Endothelial cell of umbilical vein (primary cell): ENCODE results near the gene NGFR. TPM values are rescaled to one million over a fixed set of nuclear protein-coding genes. Genes with fewer than 3 reads are reported as not detected.

Experiments
- BruUV-seq: library from RNA; stranded (reverse); fragments of 400-500 nt; replicated peaks from 2 replicates; lab custom pipeline; 2021; lab: Mats Ljungman, UMichigan
- CTCF ChIA-PET: fragments of 300-600, 350-600 bp; sonication (Branson Sonifier 250); formaldehyde crosslinking; loops from one replicate; lab custom pipeline; 2021; ENCODE audit warnings: antibody characterized with exemption, inconsistent platforms; lab: Charles Lee
- POLR2A ChIA-PET: fragments of 300-600, 350-600 bp; sonication (Branson Sonifier 250); formaldehyde crosslinking; loops from one replicate; lab custom pipeline; 2021; ENCODE audit warnings: antibody characterized with exemption, inconsistent platforms; lab: Charles Lee
- DNase-seq: peaks from one replicate; pipeline ENCODE4 v3.0.0-alpha.2; 2011; ENCODE audit warnings: low read depth, low spot score
- FAIRE-seq: peaks from 2 replicates; lab custom pipeline; 2011; peaks lifted over from hg19 to GRCh38; lab: Jason Lieb, UNC
- H2AFZ ChIP-seq: 2 replicates; pipeline ENCODE4 v1.6.0; 2012; ENCODE audit warnings: low read depth, low read length, control low read depth, inconsistent platforms
- H3K27ac ChIP-seq: 2 replicates; pipeline ENCODE4 v1.5.1; 2011; ENCODE audit warnings: low read depth, mild to moderate bottlenecking, control low read depth, low read length, moderate library complexity; ENCODE audit not compliant: insufficient read depth
- H3K27me3 ChIP-seq, 2 experiments: 2 replicates each; pipeline versions ENCODE4 v1.6.0 to v1.6.1; 2011; ENCODE audit warnings: low read length in 2 of 2, mixed read lengths in 1 of 2; ENCODE audit not compliant: control insufficient read depth in 2 of 2, insufficient read depth in 2 of 2
- H3K36me3 ChIP-seq, 2 experiments: 2 replicates in 1 of 2; 3 replicates in 1 of 2; pipeline ENCODE4 v1.5.1; 2011; ENCODE audit warnings: low read length in 2 of 2, mild to moderate bottlenecking in 1 of 2, moderate library complexity in 1 of 2; ENCODE audit not compliant: control insufficient read depth in 2 of 2, insufficient read depth in 2 of 2; ENCODE audit errors: extremely low read depth in 1 of 2
- H3K4me1 ChIP-seq: 3 replicates; pipeline ENCODE4 v1.5.1; 2011; ENCODE audit warnings: mild to moderate bottlenecking, low read length; ENCODE audit not compliant: control insufficient read depth, insufficient read depth; ENCODE audit errors: extremely low read depth
- H3K4me2 ChIP-seq: 2 replicates; pipeline ENCODE4 v1.6.1; 2011; ENCODE audit warnings: low read length, control low read depth, mixed read lengths; ENCODE audit not compliant: insufficient read depth
- H3K4me3 ChIP-seq, 3 experiments: fragments of 200-600 bp in 1 of 3; sonication (generic), shearing (Covaris generic) in 1 of 3; replicated peaks in 1 of 3; 2 replicates each; pipeline ENCODE4 v1.5.1; 2011 to 2016; ENCODE audit warnings: control low read depth in 3 of 3, low read length in 3 of 3, mild to moderate bottlenecking in 2 of 3, inconsistent platforms in 1 of 3, low read depth in 1 of 3, moderate library complexity in 1 of 3; ENCODE audit not compliant: insufficient read depth in 1 of 3
- H3K79me2 ChIP-seq: 2 replicates; pipeline ENCODE4 v1.6.0; 2012; ENCODE audit warnings: low read length, inconsistent platforms; ENCODE audit not compliant: control insufficient read depth, insufficient read depth
- H3K9ac ChIP-seq: replicated peaks from 2 replicates; pipeline ENCODE3; 2011; ENCODE audit warnings: low read length, control low read depth; ENCODE audit not compliant: insufficient read depth; ENCODE audit errors: extremely low read depth
- H3K9me1 ChIP-seq: replicated peaks from 3 replicates; pipeline ENCODE4 v1.6.0; 2011; ENCODE audit warnings: mild to moderate bottlenecking, low read length; ENCODE audit not compliant: control insufficient read depth, insufficient read depth; ENCODE audit errors: extremely low read depth
- H3K9me3 ChIP-seq: replicated peaks from 2 replicates; pipeline ENCODE4 v1.5.1; 2012; ENCODE audit warnings: low read length, inconsistent platforms; ENCODE audit not compliant: control insufficient read depth, insufficient read depth
- H4K20me1 ChIP-seq: replicated peaks from 2 replicates; pipeline ENCODE3; 2011; ENCODE audit warnings: mild to moderate bottlenecking, low read length; ENCODE audit not compliant: control insufficient read depth, insufficient read depth; ENCODE audit errors: extremely low read depth
- EZH2 ChIP-seq: IDR thresholded peaks from 2 replicates; pipeline ENCODE4 v1.6.1; 2012; ENCODE audit warnings: borderline replicate concordance, low read depth, mild to moderate bottlenecking, moderate library complexity, low read length, inconsistent platforms; ENCODE audit not compliant: severe bottlenecking
- FOS ChIP-seq: IDR thresholded peaks from 2 replicates; pipeline ENCODE4 v1.6.1; 2011; ENCODE audit warnings: mild to moderate bottlenecking, low read length, moderate library complexity, borderline replicate concordance; ENCODE audit not compliant: insufficient read depth
- GATA2 ChIP-seq: IDR thresholded peaks from 2 replicates; pipeline ENCODE4 v1.7.0; 2011; ENCODE audit warnings: low read depth, mild to moderate bottlenecking, moderate library complexity, mixed read lengths, low read length; ENCODE audit not compliant: insufficient read length, insufficient read depth
- JUN ChIP-seq: IDR thresholded peaks from 2 replicates; pipeline ENCODE4 v1.6.1; 2011; ENCODE audit warnings: borderline replicate concordance, low read depth; ENCODE audit not compliant: insufficient read length, insufficient read depth
- MYC ChIP-seq: IDR thresholded peaks from one replicate; pipeline ENCODE4 v1.6.1; 2011; ENCODE audit warnings: mild to moderate bottlenecking, low read depth, low read length
- POLR2A ChIP-seq: IDR thresholded peaks from 2 replicates; pipeline ENCODE4 v1.6.1; 2012; ENCODE audit warnings: low read depth, mild to moderate bottlenecking, control low read depth, low read length
- POLR2AphosphoS5 ChIP-seq: IDR thresholded peaks from 2 replicates; pipeline ENCODE4 v1.6.1; 2012; ENCODE audit warnings: low read depth, mild to moderate bottlenecking, control low read depth, low read length, moderate library complexity; ENCODE audit not compliant: insufficient read depth
- dilution Hi-C: fragments of 300-500 bp; cut with MboI; formaldehyde crosslinking; loops from one replicate; pipeline ENCODE4 v1.15.0; 2019; ENCODE audit warnings: low sequenced_read_pairs; ENCODE audit not compliant: extremely low pct_ligation_motif_present
- intact Hi-C: fragments of 100-400 bp; cut with micrococcal nuclease; formaldehyde crosslinking; loops from one replicate; pipeline ENCODE4 v1.10.0; 2022
- polyA plus RNA-seq, 4 experiments: library from polyadenylated mRNA; depleted of rRNA in 3 of 4; stranded (reverse) in 3 of 4; unstranded in 1 of 4; fragments of >200 nt; gene quantifications; 2 replicates each; pipeline versions ENCODE4 v1.2.1 to v1.2.3, GENCODE V29; 2011 to 2012; ENCODE audit warnings: missing spikeins in 1 of 4
- total RNA-seq: library from RNA; stranded (reverse); gene quantifications from 2 replicates; pipeline ENCODE4 v1.2.3, GENCODE V29; 2021
- TF ChIP-seq, protein P1 (sequence below): IDR thresholded peaks from 2 replicates; pipeline ENCODE4 v1.6.1; 2011; ENCODE audit not compliant: insufficient read depth, insufficient read length
- TF ChIP-seq, protein P2 (sequence below), 2 donors: IDR thresholded peaks; 1 replicate in 1 of 2; 2 replicates in 1 of 2; pipeline ENCODE4 v1.5.1; 2011; ENCODE audit warnings: low read length in 2 of 2, mild to moderate bottlenecking in 2 of 2, moderate library complexity in 2 of 2, control low read depth in 1 of 2, inconsistent platforms in 1 of 2, low read depth in 1 of 2; ENCODE audit not compliant: insufficient read depth in 1 of 2; ENCODE audit errors: extremely low read depth in 1 of 2

The NGFR gene
- total and polyA plus RNA-seq, 2 donors (not counting 3 experiments of a cell fraction or from before 2014, with no cell fraction given): not detected

DNA sequence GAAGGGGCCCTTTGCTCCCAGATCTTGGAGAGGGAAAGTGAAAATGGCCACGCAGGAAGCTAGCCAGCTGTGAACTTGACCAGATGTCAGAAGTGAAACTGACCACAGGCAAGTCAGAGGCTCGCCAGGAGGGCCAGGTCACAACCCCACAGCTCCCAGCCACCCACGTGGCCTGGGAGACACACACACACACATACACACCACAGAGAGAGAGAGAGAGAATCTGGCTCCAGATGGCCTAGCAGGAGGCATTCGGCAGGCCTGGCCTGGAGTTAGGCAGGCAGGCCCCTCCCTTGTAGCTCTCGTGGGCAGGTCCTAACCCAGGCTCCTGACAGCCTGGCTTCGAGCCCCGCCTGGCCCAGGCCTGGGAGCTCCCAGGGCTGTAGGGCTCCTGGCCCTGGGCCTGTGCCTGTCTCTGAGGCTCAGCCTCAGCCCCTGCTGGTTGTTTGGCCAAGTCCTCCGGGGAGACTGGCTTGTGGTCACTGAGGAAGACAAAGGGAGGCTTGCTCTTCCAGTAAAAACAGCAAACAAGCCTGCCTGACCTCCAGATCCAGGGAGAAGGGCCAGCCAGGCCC is 20.2 kb downstream of the NGFR start:
- Histone ChIP-seq H2AFZ (peak overlapping the region; percentile 47), H3K4me1 (no peaks in the 10 kb centered on the region), H3K9me3 (no peaks in the 10 kb centered on the region), H4K20me1 (no peaks in the 10 kb centered on the region), H3K27ac (no peak overlapping the region), H3K4me3 (no peak overlapping the region), H3K4me2 (no peak overlapping the region), H3K79me2 (no peaks in the 10 kb centered on the region), H3K9ac (no peak overlapping the region), H3K36me3 (no peaks in the 10 kb centered on the region), H3K27me3 (peaks cover 0 to 3% of the 10 kb centered on the region in 2 experiments), H3K9me1 (no peaks in the 10 kb centered on the region)
- no TSS peak for BruUV-seq
- FAIRE-seq (no peak), DNase-seq (no peak)
- TF ChIP-seq GATA2 (no peak), EZH2 (no peak), POLR2AphosphoS5 (no peak), POLR2A (no peak), FOS (no peak), MYC (no peak)
- TF ChIP-seq, protein P1, sequence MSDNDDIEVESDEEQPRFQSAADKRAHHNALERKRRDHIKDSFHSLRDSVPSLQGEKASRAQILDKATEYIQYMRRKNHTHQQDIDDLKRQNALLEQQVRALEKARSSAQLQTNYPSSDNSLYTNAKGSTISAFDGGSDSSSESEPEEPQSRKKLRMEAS: no peak
- ChIA-PET POLR2A (no interaction called here), CTCF (interaction anchor here (1.8 to 2.0 kb wide), 3 partner anchors 40 to 42 kb away, joined by 5 to 8 read pairs (median 5); no protein-coding TSS in a partner anchor)
- intact Hi-C loops: no loop called here
- dilution Hi-C loops: no loop called here

- no peak for DNase-seq
- TF ChIP-seq, protein P1: no peak
- TF ChIP-seq, protein P2, sequence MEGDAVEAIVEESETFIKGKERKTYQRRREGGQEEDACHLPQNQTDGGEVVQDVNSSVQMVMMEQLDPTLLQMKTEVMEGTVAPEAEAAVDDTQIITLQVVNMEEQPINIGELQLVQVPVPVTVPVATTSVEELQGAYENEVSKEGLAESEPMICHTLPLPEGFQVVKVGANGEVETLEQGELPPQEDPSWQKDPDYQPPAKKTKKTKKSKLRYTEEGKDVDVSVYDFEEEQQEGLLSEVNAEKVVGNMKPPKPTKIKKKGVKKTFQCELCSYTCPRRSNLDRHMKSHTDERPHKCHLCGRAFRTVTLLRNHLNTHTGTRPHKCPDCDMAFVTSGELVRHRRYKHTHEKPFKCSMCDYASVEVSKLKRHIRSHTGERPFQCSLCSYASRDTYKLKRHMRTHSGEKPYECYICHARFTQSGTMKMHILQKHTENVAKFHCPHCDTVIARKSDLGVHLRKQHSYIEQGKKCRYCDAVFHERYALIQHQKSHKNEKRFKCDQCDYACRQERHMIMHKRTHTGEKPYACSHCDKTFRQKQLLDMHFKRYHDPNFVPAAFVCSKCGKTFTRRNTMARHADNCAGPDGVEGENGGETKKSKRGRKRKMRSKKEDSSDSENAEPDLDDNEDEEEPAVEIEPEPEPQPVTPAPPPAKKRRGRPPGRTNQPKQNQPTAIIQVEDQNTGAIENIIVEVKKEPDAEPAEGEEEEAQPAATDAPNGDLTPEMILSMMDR (IDR thresholded peaks at IDR 0.05; ENCODE audit: extremely low read depth in 1 of 2, insufficient read depth in 1 of 2, low read depth in 1 of 2, low read length in 2 of 2): no peak
- TF ChIP-seq EZH2 (no peak), JUN (no peak), GATA2 (no peak), POLR2AphosphoS5 (no peak), FOS (no peak), POLR2A (no peak), MYC (no peak)
- Histone ChIP-seq H2AFZ (no peak overlapping the region), H3K36me3 (no peaks in the 10 kb centered on the region), H3K9me3 (no peaks in the 10 kb centered on the region), H3K4me3 (no peak overlapping the region), H3K4me1 (no peaks in the 10 kb centered on the region), H3K79me2 (no peaks in the 10 kb centered on the region), H3K27ac (no peak overlapping the region), H4K20me1 (no peaks in the 10 kb centered on the region), H3K27me3 (peaks cover 0 to 3% of the 10 kb centered on the region in 2 experiments), H3K4me2 (no peak overlapping the region), H3K9ac (no peak overlapping the region), H3K9me1 (no peaks in the 10 kb centered on the region)
- no peak for FAIRE-seq
- no TSS peak for BruUV-seq
- intact Hi-C loops (no loop called here), dilution Hi-C loops (no loop called here)
- CTCF ChIA-PET: no interaction called here
- POLR2A ChIA-PET: no interaction called here
Measured at GRCh38 chr17:49516180-49516579, 21.1 kb downstream of the NGFR start.
